ENCODE measurements around the gene SWAP70. TPM values are rescaled to one million over a fixed set of nuclear protein-coding genes. Genes with fewer than 3 reads are reported as not detected.

SWAP70 gene
- total and polyA plus RNA-seq, 2 of the 13 experiments (the other 11 are each of a cell fraction or from before 2014, with no cell fraction given) = 4.6 to 8.7 TPM

DNA sequence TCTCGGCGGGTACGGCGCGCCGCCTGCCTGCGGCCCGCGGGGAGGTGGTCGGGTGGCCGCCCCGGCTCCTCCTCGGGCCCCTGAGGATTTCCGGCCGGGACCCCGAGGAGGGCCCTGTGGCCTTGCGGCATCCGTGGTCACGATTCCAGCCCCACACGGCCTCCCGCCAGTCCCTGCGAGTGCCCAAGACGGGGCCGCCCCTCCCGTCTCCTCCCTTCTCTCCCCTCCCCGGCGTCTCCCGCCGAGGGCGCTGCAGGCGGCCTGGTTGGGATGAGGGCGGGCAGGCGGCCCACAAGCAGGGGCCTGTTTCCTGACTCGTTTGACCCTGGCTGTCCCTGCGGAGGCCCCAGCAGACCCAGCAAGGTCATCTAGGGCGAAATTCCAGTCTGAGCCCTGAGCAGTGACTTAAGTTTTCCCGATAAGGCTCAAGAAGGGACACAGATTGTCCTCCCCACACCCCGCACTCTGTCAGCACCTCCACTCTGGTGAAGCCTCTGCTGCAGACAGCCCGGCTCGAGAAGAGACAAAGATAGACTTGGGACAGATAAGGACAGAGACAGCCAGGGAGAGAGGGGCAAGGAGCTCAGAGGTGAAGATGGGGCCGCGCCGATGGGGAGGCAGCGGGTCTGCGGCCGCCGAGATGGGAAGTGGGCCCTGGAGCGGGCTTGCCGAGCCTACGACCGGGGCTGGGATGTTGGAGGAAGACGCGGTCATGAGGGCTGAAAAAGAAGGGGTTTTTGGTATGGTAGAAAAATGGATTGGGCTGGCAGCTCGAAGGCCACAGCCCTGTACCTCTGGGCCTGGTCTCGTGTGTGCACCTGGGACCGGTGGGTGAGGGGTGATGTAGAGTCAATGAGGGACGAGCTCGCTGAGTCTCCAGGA, 95.0 kb downstream of the SWAP70 start (continued):
- TF ChIP-seq, protein P1, sequence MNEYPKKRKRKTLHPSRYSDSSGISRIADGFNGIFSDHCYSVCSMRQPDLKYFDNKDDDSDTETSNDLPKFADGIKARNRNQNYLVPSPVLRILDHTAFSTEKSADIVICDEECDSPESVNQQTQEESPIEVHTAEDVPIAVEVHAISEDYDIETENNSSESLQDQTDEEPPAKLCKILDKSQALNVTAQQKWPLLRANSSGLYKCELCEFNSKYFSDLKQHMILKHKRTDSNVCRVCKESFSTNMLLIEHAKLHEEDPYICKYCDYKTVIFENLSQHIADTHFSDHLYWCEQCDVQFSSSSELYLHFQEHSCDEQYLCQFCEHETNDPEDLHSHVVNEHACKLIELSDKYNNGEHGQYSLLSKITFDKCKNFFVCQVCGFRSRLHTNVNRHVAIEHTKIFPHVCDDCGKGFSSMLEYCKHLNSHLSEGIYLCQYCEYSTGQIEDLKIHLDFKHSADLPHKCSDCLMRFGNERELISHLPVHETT (CRISPR knock-in tag; conservative IDR thresholded peaks at IDR 0.05) = 0 out of 2 replicates have a peak, but pooled peaks have one; percentile 34
- peak; percentile 64 for TF ChIP-seq AGO2 (optimal IDR thresholded peaks at IDR 0.05; ENCODE audit: low read depth, low read length)
- TF ChIP-seq SNAI1 (CRISPR knock-in tag; IDR thresholded peaks at IDR 0.05; ENCODE audit: borderline replicate concordance) = peak; percentile 30; the same call in 1 of the 2 replicates
- TF ChIP-seq IKZF4 (CRISPR knock-in tag; IDR thresholded peaks at IDR 0.05; ENCODE audit: borderline replicate concordance, low read depth, not compliant biosample characterization) = peak; percentile 16
- TF ChIP-seq PTBP1 (IDR thresholded peaks at IDR 0.05; ENCODE audit: low read depth, low read length, poor library complexity, severe bottlenecking) = no peak
- no peak for TF ChIP-seq ZFP36 (IDR thresholded peaks at IDR 0.05; ENCODE audit: borderline replicate concordance, low read depth, low read length, partially characterized antibody)
- 0 out of 2 replicates have a peak, but pooled peaks have one; percentile 10 for TF ChIP-seq PPARG (CRISPR knock-in tag; conservative IDR thresholded peaks at IDR 0.05)
- TF ChIP-seq ZC3H4 (CRISPR knock-in tag; IDR thresholded peaks at IDR 0.05; ENCODE audit: borderline replicate concordance) = no peak
- 0 out of 2 replicates have a peak, but pooled peaks have one; percentile 3 for TF ChIP-seq FOXM1 (CRISPR knock-in tag; IDR thresholded peaks at IDR 0.05)
- TF ChIP-seq ZSCAN25 (CRISPR knock-in tag; IDR thresholded peaks at IDR 0.05) = peak; percentile 66; the same call in 1 of the 2 replicates
- 0 out of 2 replicates have a peak, but pooled peaks have one; percentile 14 for TF ChIP-seq ZKSCAN8 (CRISPR knock-in tag; IDR thresholded peaks at IDR 0.05; ENCODE audit: borderline replicate concordance)
- peak; percentile 18; the same call in 1 of the 2 replicates for TF ChIP-seq ZNF724P (CRISPR knock-in tag; IDR thresholded peaks at IDR 0.05; ENCODE audit: borderline replicate concordance)
- TF ChIP-seq, protein P2, sequence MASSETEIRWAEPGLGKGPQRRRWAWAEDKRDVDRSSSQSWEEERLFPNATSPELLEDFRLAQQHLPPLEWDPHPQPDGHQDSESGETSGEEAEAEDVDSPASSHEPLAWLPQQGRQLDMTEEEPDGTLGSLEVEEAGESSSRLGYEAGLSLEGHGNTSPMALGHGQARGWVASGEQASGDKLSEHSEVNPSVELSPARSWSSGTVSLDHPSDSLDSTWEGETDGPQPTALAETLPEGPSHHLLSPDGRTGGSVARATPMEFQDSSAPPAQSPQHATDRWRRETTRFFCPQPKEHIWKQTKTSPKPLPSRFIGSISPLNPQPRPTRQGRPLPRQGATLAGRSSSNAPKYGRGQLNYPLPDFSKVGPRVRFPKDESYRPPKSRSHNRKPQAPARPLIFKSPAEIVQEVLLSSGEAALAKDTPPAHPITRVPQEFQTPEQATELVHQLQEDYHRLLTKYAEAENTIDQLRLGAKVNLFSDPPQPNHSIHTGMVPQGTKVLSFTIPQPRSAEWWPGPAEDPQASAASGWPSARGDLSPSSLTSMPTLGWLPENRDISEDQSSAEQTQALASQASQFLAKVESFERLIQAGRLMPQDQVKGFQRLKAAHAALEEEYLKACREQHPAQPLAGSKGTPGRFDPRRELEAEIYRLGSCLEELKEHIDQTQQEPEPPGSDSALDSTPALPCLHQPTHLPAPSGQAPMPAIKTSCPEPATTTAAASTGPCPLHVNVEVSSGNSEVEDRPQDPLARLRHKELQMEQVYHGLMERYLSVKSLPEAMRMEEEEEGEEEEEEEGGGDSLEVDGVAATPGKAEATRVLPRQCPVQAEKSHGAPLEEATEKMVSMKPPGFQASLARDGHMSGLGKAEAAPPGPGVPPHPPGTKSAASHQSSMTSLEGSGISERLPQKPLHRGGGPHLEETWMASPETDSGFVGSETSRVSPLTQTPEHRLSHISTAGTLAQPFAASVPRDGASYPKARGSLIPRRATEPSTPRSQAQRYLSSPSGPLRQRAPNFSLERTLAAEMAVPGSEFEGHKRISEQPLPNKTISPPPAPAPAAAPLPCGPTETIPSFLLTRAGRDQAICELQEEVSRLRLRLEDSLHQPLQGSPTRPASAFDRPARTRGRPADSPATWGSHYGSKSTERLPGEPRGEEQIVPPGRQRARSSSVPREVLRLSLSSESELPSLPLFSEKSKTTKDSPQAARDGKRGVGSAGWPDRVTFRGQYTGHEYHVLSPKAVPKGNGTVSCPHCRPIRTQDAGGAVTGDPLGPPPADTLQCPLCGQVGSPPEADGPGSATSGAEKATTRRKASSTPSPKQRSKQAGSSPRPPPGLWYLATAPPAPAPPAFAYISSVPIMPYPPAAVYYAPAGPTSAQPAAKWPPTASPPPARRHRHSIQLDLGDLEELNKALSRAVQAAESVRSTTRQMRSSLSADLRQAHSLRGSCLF (CRISPR knock-in tag; IDR thresholded peaks at IDR 0.05; ENCODE audit: borderline replicate concordance) = no peak
- no peak for TF ChIP-seq HDAC6 (IDR thresholded peaks at IDR 0.05; ENCODE audit: low read depth, low read length)
- TF ChIP-seq DR1 (CRISPR knock-in tag; IDR thresholded peaks at IDR 0.05) = no peak
- no peak for TF ChIP-seq MAFF (IDR thresholded peaks at IDR 0.05; ENCODE audit: low read depth, low read length)
- TF ChIP-seq, protein P3, sequence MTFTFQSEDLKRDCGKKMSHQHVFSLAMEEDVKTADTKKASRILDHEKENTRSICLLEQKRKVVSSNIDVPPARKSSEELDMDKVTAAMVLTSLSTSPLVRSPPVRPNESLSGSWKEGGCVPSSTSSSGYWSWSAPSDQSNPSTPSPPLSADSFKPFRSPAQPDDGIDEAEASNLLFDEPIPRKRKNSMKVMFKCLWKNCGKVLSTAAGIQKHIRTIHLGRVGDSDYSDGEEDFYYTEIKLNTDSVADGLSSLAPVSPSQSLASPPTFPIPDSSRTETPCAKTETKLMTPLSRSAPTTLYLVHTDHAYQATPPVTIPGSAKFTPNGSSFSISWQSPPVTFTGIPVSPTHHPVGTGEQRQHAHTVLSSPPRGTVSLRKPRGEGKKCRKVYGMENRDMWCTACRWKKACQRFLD (CRISPR knock-in tag; IDR thresholded peaks at IDR 0.05; ENCODE audit: borderline replicate concordance) = peak; percentile 83; the same call in 1 of the 2 replicates
- TF ChIP-seq, protein P4, sequence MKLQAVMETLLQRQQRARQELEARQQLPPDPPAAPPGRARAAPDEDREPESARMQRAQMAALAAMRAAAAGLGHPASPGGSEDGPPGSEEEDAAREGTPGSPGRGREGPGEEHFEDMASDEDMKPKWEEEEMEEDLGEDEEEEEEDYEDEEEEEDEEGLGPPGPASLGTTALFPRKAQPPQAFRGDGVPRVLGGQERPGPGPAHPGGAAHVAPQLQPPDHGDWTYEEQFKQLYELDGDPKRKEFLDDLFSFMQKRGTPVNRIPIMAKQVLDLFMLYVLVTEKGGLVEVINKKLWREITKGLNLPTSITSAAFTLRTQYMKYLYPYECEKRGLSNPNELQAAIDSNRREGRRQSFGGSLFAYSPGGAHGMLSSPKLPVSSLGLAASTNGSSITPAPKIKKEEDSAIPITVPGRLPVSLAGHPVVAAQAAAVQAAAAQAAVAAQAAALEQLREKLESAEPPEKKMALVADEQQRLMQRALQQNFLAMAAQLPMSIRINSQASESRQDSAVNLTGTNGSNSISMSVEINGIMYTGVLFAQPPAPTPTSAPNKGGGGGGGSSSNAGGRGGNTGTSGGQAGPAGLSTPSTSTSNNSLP (IDR thresholded peaks at IDR 0.05; ENCODE audit: low read depth, low read length) = no peak
- peak; percentile 82 for TF ChIP-seq NKX3-1 (CRISPR knock-in tag; IDR thresholded peaks at IDR 0.05)
